ENCODE measurements around the gene NAIF1.
A peak's percentile ranks its signal among the peaks of the same experiment; 100 is the strongest.
"Not testable (repeated sequence)": the region's sequence is repeated elsewhere in the genome, so short reads cannot be mapped to it uniquely, and the experiment has no call there.

The NAIF1 gene

DNA sequence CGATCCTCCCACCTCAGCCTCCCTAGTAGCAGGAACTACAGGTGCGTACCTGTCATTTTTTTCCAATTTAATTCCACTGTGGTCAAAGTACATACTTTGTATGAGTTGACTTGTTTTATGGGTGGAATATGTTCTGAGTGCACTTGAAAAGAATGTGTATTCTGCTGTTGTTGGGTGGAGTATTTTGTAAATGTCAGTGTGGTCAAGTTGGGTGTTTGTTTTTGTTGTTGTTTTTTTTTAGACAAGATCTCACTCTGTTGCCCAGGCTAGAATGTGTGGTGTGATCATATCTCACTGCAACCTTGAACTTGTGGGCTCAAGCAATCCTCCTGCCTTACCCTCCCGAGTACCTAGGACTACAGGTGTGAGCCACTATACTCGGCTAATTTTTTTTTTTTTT lies 18.8 kb upstream of the NAIF1 start:
- DNase-seq (ENCODE audit: low read depth) = no peak

DNA sequence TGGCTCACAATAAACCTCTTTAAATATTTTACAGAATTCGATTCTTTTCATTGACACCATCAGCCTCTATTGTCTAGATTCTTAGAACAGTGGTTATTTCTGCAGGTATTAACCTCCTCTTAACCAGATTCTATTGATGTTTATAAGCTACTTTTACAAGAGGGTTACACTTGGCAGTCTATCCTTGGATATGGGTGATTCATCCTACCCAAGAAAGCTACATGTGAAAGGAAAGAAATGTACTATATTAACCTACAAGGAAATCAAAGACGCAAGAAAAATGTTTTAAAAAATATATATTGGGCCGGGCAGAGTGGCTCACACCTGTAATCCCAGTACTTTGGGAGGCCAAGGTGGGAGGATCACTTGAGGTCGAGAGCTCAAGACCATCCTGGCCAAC lies 17.6 kb upstream of the NAIF1 start:
- no peak for DNase-seq (ENCODE audit: low read depth)

DNA sequence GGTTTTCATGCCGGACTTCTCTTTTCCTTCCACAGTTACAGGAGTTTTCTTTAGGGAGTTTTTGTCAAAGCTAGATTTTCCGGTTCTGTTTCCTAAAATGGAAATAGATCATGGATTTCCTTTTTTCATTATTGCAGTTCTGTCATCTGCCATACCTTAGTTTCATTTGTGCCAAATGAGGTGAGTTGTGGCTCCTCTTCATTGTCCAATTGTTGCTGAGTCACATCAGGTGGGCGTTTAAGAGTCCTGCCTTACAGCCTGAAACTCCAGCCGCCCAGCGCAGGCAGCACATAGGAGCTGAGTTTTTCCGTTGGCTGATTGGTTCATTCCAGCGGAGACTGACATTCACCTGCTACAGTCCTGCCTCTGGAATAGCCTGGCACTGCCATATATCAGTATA lies 15.0 kb upstream of the NAIF1 start:
- DNase-seq (ENCODE audit: low read depth) = no peak

DNA sequence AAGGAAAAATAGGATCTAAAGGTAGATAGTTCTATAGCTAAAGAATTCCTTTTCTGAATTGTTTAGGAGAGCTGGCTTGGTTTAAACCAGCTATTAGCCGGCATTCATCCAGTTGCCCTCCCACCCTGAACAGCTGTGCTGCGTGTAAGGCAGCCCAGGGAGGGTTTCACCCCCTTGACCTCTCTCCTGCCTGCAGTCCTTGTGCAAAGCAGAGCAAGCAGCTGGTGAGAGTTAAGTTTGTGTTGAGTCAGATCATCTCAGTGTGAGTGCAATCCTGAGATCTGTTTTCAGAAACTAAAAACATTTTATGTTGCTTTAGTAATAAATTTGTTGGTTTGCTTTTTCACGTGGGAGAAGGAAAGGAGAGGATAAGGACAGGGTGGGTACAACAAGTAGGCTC lies 13.9 kb upstream of the NAIF1 start:
- no peak for DNase-seq (ENCODE audit: low read depth)

DNA sequence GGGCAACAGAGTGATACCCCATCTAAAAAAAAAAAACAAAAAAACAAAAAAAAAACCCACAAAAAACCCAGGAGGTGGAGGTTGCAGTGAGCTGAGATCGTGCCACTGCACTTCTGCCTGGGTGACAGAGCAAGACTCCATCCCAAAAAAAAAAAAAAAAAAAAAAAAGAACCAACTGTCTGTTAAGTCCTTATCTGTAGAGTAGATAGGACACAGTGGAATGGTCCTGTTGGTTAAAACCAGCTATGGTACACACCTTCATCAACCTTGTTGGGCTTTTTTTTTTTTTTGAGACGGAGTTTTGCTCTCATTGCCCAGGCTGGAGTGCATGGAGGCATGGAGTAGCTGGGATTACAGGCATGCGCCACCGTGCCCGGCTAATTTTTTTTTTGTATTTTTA lies 13.1 kb upstream of the NAIF1 start:
- no peak for DNase-seq (ENCODE audit: low read depth)

DNA sequence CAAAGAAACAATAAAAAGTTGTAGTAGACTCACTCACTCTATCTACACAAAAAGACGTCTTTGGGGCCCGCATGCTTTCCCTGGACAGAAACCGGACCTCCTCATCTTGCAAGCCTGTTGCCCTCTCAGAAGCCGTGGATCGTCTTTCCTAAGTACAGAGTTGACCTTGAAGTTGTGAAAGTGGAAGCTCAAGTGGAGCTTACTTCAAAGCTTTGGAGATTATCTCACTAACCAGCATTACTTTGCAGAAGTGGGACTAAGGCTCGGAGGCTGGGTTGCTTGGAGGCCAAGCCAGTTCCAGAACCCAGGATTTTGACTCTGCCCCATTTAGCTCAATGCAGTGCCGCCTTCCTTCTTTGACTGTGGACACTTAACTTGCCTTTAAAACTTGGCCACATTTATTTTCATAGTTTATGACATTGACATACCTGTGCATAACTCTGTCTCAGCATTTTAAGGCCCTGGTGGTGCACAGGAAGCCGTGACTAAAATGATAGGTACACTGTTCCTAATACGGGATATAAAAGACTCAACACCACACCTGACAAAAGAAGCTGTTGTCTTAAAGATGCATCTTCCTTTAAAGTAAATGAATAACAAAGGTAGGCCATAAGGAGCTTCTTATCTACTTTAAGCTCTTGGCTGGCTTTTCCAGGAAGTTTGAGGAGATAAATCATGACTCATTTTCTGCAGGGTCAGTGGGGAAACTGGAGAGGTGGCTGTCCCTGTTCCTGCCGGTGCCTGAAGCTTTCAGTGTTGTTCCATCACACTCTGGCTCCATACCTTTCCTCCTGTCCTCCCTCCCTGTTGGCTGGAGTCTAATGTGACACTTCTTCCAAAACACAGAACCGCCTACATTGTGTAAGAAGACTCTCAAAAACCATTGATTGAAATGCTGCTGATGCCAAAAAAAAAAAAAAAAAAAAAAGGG lies 11.6 kb upstream of the NAIF1 start:
- no peak for DNase-seq (ENCODE audit: low read depth)

DNA sequence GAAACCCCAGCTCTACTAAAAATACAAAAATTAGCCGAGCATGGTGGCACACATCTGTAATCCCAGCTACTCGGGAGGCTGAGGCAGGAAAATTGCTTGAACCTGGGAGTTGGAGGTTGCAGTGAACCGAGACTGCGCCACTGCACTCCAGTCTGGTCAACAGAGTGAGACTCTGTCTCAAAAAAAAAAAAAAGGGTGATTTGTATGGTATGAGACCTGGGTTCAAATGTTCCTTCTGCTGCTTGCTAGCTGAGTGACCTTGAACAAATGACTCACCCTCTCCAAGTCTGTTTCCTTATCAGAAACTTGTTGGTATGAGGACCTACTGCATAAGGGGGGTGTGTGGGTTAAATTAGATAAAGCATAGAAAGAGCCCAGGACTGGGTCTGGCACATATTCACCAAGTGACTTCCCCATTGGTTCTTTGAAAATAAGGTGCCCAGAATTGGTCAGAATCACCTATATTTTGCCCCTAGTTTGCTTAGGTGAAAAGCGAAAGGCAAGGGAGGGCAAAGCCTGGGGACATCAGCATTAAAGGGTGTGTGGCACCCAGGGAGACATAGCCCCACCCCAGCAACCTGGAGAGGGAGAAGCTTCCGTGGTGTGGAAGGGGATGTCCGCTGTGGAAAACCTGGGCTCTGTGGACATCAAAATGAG lies 10.9 kb upstream of the NAIF1 start:
- DNase-seq (ENCODE audit: low read depth) = no peak

DNA sequence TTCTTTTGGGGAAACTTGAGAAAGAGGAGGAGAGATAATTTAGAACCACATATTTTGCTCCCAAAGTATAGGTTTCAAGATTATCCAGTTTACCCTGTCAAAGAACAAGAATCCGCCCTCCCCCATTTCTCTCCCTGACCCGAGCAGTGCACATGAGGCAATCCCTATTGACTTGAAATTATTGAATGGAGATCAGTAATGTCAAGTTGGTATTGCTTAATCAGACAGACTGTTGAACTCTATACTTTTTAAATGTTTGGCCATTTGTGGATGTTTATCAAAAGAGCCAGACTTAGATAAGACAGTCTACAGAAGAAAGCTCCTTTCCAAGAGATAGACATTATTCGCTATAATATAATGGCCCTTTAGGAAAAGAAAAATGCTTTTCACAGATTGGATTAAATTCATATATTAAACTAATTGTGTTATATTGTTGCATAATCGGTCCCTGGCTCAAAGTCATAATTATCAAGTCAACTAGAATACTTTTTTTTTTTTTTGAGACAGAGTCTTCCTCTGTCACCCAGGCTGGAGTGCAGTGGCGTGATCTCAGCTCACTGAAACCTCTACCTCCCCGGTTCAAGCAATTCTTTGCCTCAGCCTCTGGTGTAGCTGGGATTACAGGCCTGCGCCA lies 6.2 kb upstream of the NAIF1 start:
- DNase-seq (ENCODE audit: low read depth) = no peak

DNA sequence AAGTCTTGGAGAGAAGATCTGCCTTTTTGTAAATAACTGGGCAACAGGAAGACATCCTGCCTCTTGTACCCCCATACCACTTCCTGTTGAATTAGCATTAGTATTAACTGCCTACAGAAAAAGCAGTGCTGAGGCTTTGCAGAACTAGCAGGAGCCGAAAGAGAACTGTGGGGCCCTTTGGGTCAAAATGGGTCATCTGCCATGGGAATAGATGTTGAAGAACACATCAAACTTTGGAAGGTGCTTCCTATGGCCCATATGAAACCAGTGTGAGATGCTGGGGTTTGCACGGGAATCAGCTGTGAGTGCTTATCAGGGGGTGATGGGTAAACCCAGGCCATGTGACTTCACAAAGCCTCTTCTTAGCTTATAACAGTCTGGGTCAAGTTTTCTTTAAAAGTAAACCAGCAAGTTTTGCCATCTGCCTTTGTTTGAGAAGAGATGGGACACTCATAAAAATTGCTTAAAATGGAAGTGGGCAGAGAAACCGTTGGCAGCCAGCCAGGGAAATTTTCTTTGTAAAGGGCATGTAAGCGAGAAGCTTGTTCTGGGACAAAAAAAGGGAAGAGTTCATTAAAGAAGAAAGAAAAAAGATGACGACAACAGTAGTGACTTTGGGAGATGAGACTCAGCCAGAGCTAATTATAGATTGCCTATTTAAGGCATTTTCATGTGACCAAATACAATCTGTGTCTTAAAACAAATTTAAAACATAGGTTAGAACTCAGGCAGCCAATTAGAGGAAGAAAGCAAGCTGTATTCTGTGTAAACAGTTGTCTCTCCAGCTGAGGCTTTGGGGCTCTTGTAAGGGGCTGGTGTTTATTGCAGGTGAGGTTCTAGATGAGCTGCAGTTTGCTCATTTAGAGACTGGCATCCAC lies 5.3 kb upstream of the NAIF1 start:
- peak; percentile 53 for DNase-seq (ENCODE audit: low read depth)

DNA sequence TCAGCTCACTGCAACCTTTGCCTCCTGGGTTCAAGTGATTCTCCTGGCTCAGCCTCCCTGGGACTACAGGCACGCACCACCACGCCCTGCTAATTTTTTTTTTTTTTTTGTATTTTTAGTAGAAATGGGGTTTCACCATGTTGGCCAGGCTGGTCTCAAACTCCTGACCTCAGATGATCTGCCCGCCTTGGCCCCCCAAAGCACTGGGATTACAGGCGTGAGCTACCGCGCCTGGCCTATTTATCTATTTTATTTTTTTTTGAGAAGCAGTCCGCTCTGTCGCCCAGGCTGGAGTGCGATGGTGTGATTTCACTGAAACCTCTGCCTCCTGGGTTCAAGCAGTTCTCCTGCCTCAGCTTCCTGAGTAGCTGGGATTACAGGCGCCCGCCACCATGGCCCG lies 4.4 kb upstream of the NAIF1 start:
- DNase-seq (ENCODE audit: low read depth) = not testable (repeated sequence)

DNA sequence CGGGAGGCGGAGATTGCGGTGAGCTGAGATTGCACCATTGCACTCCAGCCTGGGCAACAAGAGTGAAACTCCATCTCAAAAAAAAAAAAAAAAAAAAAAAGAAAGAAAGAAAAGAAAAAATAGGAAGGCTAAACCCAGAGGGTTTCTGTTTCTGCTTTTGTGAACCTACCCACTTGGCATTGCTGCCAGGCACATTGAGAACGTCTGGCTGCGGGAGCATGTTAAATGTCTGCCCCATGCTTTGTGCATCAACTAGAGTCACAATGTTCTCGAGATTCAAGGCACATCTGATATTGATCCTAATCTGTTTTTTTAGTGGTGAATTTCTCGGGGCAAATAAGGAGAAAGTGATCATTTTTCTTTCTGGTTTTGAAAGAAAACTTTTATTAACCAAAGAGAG lies 3.8 kb upstream of the NAIF1 start:
- DNase-seq (ENCODE audit: low read depth) = no peak

DNA sequence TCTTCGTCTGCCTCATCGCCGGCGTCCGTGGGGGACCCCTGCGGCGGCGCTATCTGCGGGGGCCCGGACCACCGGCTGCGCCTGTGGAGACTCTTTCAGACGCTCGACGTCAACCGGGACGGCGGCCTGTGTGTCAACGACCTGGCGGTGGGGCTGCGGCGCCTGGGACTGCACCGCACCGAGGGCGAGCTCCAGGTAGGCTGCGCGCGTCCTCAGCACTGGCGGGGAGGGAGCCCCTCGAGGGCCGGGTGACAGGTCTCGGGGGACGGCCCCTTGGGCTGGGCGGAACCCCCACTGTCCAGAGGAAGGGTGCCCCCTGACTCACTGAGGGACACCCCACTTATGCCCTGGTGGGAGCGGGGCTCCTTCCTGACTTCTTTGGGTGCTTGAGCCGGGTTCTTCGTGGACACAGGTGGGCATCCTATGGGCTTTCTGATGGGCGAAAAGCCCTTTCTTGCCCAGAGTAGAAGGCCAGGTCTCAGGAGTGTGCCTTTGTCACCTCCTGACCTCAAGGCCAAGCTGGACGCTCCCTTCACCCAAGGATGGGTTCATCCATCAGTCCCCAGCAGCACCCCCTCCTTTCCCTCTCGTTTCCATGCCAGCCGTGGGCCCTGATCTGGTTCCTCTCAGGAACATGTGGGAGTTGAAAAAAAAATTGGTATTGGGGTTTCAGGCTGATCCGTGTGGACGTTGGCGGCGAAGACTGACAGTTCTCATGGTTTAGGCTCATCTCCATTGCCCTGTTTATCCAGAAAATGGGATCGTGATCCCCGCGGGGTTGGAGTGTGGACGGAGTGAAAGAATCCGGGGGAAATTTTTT lies 1.5 kb upstream of the NAIF1 start:
- peak; percentile 32 for DNase-seq (ENCODE audit: low read depth)

DNA sequence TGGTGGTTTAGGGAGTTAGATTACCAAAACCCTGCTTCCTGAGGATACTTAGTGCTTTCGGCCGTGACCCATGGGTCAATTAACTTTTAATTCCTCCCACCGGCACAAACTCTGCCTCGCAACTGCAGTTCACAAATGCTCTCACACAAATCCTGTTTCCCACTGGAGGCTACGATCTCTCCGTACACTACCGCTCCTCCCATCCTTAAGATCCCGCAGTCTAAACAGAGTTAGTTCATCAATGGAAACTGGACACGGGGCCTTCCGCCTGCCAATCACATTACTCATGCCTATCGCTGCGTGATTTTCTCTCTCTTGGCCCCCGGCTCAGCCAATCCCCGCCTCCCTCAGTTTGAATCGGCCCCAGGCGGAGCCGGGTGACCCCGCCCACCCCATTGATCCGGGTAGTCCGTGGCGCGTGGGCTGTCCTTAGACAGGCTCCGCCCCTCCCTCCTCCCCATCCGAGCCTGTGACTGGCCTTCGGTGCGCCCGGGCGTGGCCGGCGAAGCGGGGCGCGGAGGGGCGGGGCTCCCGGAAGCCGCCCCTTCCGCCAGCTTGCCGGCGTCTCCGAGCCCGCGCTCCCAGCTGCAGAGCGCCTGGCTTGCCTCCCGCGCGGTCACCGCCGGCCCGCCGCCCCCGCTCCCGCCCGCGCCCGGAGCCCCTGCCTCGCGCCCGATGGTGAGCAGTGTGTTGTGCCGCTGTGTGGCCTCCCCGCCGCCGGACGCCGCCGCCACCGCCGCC lies 695 bp upstream of the NAIF1 start, which contains the start of gene SLC25A25:
TSS of gene SLC25A25 (plus strand) at position 588 of the 741 bp plus-strand sequence. CDS start at position 676, 88 bp downstream.
- DNase-seq (ENCODE audit: low read depth) = peak; percentile 100

DNA sequence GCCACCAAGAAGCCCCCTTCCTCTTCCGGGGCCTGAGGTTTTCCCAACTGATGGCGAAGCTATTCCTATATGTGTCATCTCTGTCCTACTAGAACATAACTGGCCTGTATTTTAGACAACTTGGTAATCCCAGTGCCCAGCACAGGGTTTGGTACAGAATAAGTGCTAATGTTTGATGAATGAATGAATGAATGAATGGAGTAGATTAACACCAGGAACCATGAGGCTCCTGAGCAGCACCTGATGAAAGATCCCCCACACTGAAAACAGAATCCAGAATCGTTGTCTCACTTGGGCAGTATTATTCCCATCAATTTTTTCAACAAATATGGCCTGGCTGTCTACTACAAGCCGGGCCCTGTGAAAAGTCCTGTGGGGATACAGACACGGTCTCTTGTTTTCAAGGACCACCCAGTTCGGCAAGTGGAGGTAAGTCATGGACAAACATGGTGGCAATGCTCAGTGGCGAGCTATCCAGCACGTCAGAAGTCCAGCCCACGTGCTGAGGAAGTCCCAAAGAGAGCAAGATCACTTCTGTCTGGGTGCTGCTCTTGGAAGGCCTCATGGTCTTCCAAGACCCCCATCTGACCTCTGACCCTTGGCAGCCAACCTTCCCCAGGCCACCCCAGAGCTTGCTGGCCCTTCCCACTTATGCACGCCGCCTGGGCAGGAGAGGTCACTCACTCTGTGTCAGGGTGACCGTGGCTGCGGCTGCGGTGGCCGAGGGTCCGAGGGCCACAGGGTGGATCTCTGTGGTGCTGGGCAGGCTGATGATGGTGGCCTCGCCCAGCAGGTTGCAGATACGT lies 1.0 kb downstream of the NAIF1 start:
- DNase-seq (ENCODE audit: low read depth) = no peak

DNA sequence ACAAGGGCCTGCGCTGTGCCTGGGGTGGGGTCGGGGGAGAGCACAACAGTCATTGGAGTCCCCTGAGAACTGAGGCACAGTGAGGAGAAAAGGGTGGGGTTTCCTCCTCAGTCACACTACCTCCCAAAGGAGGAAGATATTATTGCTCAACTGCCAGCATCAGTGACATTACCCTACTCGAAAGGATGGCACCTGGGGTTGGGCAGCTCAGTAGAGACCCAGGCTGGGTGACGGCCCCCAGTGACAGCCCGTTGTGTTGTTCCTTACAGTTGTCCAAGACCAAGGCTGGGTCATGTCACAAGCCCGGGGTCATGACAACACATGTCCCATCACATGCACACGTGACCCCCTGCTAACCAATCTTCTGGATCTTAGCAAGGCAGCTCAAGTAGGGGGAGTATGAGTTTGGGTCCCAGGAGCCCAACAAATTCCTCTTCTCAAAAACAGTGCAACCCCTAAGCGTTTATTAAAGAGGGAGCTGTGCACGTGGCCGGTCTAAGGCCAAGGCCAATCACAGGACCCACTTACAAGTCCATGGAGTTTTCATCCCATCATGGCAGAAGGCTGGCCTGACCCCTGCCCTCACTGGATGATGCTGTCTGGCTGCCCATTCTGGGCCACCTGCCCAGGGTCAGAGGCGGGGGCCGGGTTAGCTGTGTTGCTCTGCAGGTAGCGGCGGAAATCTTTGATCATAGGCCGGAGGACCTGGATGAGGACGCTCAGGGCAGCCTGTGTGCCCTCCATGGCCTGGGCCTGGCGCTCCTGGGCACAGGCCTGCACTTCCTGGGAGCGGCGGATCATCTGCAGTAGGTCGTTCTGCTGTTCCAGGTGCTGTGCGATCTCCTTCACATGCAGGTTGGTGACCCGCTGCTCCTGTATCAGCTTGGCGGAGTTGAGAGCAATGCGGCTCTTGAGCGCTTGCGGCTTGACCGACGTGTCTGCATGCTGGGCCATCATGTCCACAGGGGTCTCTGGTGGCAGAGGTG lies 4.0 kb downstream of the NAIF1 start:
- no peak for DNase-seq (ENCODE audit: low read depth)

DNA sequence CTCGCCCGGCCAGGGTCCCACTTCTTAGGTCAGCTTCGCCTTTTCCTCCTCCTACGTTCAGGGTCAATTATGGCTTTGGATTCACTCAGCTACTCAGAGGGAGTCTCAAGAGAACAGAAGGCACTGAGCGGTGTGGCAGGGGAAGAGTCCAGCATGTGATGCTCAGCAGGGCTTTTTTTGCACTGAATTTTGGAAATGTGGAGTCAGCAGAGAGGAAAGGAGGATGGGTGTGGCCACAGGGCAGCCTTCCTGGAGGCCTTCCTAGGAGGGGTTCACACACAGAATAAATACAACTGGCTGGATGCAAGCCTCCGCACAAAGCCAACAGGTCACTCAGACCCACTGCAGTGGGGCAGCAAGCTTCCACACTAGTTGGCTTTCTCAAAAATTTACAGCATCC lies 4.8 kb downstream of the NAIF1 start:
- DNase-seq (ENCODE audit: low read depth) = no peak

DNA sequence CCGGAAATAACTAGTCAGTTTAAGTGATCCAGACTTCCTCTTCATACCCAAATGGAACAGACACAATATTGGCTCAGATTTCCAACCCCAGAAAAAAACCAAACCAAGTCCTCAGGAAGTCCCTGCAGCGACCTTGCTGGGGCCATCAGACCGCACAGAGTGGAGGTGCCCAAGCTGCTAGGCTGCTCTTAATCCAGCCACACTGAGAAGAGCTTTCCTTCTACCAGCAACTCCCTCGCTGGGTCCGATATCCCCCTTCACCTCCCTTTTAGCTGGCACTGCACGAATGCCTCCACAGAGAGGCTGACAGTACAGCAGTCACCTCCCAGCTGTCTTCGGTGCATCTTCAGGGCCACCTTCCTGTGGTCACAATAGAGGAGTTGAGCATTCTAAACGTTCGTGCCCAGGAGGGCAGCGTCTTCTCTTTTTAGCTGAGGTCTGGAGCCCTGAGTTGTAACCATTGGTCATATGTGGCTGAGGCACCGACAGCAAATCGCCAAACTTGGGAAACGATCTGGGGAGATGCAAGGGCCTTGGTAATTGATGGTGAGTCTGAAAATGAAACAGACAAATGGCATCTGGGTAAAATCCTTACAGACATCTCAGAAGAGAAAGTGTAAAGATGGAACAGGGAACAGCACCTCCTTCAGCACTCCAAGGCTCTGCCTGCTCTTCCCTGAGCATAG lies 5.7 kb downstream of the NAIF1 start:
- no peak for DNase-seq (ENCODE audit: low read depth)
